Stimulated activated naive CD8-positive, alpha-beta T cell treated with anti-CD3 and anti-CD28 coated beads, Interleukin-15, Interleukin-2, amounts not matched to agents 100 ng/mL and 50 ng/mL, for 24 hours (primary cell): Measurements from ENCODE around the gene NRG2.
A peak's percentile ranks its signal among the peaks of the same experiment; 100 is the strongest.

Experiments
- H3K27ac Mint-ChIP-seq: one replicate; pipeline ENCODE4 v1.8.0; 2021; ENCODE audit warnings: mild to moderate bottlenecking, mixed read lengths
- H3K27me3 Mint-ChIP-seq: one replicate; pipeline ENCODE4 v1.8.0; 2021; ENCODE audit warnings: mixed read lengths
- H3K36me3 Mint-ChIP-seq: one replicate; pipeline ENCODE4 v1.8.0; 2021; ENCODE audit warnings: low read depth, mixed read lengths
- H3K4me1 Mint-ChIP-seq: one replicate; pipeline ENCODE4 v1.8.0; 2021; ENCODE audit warnings: low read depth, mixed read lengths
- H3K4me3 Mint-ChIP-seq: one replicate; pipeline ENCODE4 v1.8.0; 2021; ENCODE audit warnings: mild to moderate bottlenecking, mixed read lengths
- H3K9me3 Mint-ChIP-seq: one replicate; pipeline ENCODE4 v1.8.0; 2021; ENCODE audit warnings: mixed read lengths

Gene NRG2

DNA sequence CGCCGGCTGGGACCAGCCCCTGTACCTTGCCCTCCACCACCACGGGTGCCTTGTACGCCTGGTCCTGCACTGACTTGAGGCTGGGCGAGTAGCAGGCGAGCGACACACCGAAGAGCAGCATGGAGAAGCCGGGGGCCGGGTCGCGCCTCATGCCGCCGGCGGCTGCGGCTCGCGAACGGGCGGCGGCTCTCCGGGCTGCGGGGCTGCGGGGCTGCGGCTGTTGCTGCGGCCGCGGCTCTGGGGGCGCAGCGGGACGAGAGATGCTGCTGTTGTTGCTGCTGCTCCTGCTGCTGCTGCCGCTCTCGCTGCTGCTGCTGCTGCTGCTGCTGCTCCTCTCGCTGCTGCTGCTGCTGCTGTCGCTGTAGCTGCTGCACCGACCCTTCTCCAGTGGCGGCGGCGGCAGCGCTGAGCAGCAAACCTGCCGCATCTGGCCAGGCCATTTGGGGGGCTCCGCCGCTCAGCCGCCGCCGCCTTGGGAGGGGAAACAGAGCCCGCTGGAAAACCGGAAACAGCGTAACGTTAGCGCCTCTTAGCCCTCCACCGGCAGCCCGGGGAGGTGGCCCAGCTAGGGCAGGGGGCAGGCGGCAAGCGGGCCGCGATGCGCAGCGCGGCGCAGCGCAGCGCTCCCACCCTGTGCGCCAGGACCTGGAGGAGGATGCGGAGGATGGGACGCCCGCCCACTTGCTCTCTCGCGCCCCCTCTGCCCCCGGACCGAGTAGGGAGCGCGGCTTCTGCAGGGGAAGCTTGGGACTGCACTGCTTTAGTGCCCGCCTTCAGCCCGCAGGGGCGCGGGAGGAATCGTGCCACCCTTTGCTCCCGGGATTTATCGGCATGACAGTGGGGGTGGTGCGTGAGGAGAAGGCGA lies at the start of gene NRG2:
NRG2 (minus strand) TSS at position 657 of the 865 bp plus-strand sequence.
- peaks cover 24% of the 10 kb centered on the region for H3K4me1 Mint-ChIP-seq
- no peaks in the 10 kb centered on the region for H3K36me3 Mint-ChIP-seq
- H3K4me3 Mint-ChIP-seq, result peak within 1 kb of the TSS; percentile 72
- H3K9me3 Mint-ChIP-seq, result no peaks in the 10 kb centered on the region
- H3K27me3 Mint-ChIP-seq, result peaks cover 69% of the 10 kb centered on the region
- no peak within 1 kb of the TSS for H3K27ac Mint-ChIP-seq

- Mint-ChIP-seq H3K27ac (no peak overlapping the region), H3K4me3 (no peak overlapping the region), H3K9me3 (peaks cover 19% of the 10 kb centered on the region), H3K4me1 (no peaks in the 10 kb centered on the region), H3K27me3 (peaks cover 31% of the 10 kb centered on the region), H3K36me3 (peaks cover 4% of the 10 kb centered on the region)
Measured at GRCh38 chr5:140090251-140090650, 47.2 kb upstream of the NRG2 start.

DNA sequence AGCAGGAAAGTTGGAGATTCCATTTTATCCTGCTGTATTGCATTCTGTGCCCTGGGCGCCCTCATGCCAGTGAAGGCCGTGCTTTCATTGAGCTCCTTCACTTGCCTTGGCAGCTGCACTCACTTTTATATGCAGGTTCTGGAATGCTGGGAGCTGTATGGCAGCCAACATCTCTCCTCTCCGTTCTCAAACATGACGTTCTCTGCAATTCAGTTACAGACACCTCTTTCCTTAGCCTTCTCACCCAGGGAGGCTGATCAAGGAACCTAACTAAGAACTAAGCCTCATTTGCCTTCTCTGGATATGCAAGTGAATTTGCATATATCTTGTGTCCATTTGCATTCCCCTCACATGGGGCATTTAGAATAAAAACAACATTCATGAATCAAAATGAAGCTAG lies 41.4 kb upstream of the NRG2 start:
- H3K4me3 Mint-ChIP-seq, result no peak overlapping the region
- H3K4me1 Mint-ChIP-seq, result no peaks in the 10 kb centered on the region
- peaks cover 5% of the 10 kb centered on the region for H3K9me3 Mint-ChIP-seq
- H3K36me3 Mint-ChIP-seq, result peaks cover 3% of the 10 kb centered on the region
- peaks cover 28% of the 10 kb centered on the region for H3K27me3 Mint-ChIP-seq
- no peak overlapping the region for H3K27ac Mint-ChIP-seq

DNA sequence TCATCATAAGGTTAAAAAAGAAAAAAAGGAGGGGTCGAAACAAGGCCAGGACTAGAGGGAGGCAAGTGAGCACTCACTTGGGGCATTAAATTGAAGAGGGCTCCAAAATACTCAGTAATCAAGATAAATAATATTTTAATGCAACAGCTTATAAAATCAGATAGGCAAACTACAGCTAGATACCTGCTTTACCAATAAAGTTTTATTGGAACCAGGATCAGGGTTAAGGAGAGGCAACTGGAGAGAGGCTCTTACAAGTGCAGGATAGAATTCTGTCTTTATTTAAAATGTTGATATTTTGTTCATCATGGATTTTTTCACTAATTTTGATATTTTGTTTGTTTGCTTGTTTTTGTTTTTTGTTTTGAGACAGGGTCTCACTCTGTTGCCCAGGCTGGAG lies 40.6 kb upstream of the NRG2 start:
- Mint-ChIP-seq H3K27ac (no peak overlapping the region), H3K27me3 (peaks cover 28% of the 10 kb centered on the region)

DNA sequence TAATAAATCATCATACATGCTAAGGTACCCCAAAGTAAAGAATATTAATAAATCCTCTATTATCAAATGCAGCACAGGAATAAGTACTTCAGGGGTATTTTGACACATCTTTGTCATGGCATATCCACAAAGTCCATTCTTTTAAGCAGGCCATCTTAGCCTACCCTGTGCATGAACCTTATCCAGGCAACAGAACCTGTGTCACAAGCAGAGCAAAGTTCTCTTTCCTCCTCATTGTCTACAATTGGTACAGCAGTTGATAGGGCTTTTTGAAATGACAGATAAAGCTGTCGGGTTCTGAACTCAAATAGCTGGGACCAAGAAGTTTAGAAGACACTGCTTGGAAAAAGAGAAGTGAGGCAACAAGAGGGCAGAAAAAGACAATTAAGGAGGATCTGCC lies 40.0 kb upstream of the NRG2 start:
- Mint-ChIP-seq H3K4me1 (no peaks in the 10 kb centered on the region), H3K4me3 (no peak overlapping the region), H3K27me3 (peaks cover 28% of the 10 kb centered on the region), H3K36me3 (no peaks in the 10 kb centered on the region), H3K9me3 (no peaks in the 10 kb centered on the region), H3K27ac (no peak overlapping the region)

More for the DNA sequence above, 40.6 kb upstream of the NRG2 start:
- H3K36me3 Mint-ChIP-seq, result no peaks in the 10 kb centered on the region
- H3K4me1 Mint-ChIP-seq, result no peaks in the 10 kb centered on the region
- no peak overlapping the region for H3K4me3 Mint-ChIP-seq
- H3K9me3 Mint-ChIP-seq, result no peaks in the 10 kb centered on the region

GRCh38 chr5:140076788-140077187 lies 33.7 kb upstream of the NRG2 start:
- H3K27ac Mint-ChIP-seq, result no peak overlapping the region
- H3K9me3 Mint-ChIP-seq, result no peaks in the 10 kb centered on the region
- H3K27me3 Mint-ChIP-seq, result peaks cover 31% of the 10 kb centered on the region
- no peak overlapping the region for H3K4me3 Mint-ChIP-seq
- no peaks in the 10 kb centered on the region for H3K36me3 Mint-ChIP-seq
- H3K4me1 Mint-ChIP-seq, result no peaks in the 10 kb centered on the region

GRCh38 chr5:140076142-140076541 lies 33.0 kb upstream of the NRG2 start:
- Mint-ChIP-seq H3K9me3 (no peaks in the 10 kb centered on the region), H3K27ac (no peak overlapping the region), H3K4me3 (no peak overlapping the region), H3K4me1 (no peaks in the 10 kb centered on the region), H3K27me3 (peaks cover 31% of the 10 kb centered on the region), H3K36me3 (no peaks in the 10 kb centered on the region)

DNA sequence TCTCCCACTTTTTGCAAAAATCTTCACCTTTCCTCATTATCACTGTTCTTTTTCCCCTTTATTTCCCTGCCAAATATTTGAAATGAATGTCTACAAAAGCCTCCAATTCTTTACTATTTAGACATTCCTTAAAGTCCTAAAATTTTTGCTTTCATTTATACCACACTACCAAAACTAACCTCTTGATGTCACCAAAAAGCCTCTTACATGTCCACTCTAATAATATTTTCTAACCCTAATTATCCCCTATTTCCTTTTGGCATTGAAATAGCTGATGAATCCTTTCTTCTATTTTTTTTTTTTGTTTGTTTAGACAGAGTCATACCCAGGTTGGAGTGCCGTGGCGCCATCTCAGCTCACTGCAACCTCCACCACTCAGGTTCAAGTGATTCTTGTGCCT lies 32.3 kb upstream of the NRG2 start:
- H3K27me3 Mint-ChIP-seq, result peaks cover 34% of the 10 kb centered on the region
- H3K27ac Mint-ChIP-seq, result peak overlapping the region; percentile 50
- no peak overlapping the region for H3K4me3 Mint-ChIP-seq
- no peaks in the 10 kb centered on the region for H3K4me1 Mint-ChIP-seq
- H3K36me3 Mint-ChIP-seq, result no peaks in the 10 kb centered on the region
- H3K9me3 Mint-ChIP-seq, result no peaks in the 10 kb centered on the region

- peaks cover 34% of the 10 kb centered on the region for H3K27me3 Mint-ChIP-seq
- H3K4me3 Mint-ChIP-seq, result no peak overlapping the region
- H3K9me3 Mint-ChIP-seq, result no peaks in the 10 kb centered on the region
- no peaks in the 10 kb centered on the region for H3K4me1 Mint-ChIP-seq
- H3K36me3 Mint-ChIP-seq, result no peaks in the 10 kb centered on the region
- no peak overlapping the region for H3K27ac Mint-ChIP-seq
Measured at GRCh38 chr5:140073296-140073695, 30.2 kb upstream of the NRG2 start.

DNA sequence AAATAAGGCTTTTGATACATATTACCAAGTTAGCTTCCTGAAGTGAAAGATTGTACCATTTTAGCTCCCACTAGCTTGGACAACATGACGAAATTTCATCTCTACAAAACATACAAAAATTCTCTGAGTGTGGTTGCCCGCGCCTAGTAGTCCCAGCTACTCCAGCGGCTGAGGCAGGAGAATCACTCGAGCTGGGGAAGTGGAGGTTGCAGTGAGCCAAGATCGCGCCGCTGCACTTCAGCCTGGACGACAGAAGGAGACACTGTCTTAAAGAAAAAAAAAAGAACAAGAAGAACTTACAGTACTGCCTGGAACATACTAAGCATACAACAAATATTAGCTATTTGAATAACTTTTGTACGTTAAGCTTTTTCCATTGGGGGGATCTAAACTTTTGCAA lies 29.7 kb upstream of the NRG2 start:
- H3K9me3 Mint-ChIP-seq, result no peaks in the 10 kb centered on the region
- H3K4me1 Mint-ChIP-seq, result no peaks in the 10 kb centered on the region
- H3K36me3 Mint-ChIP-seq, result no peaks in the 10 kb centered on the region
- H3K4me3 Mint-ChIP-seq, result no peak overlapping the region
- peaks cover 35% of the 10 kb centered on the region for H3K27me3 Mint-ChIP-seq
- H3K27ac Mint-ChIP-seq, result no peak overlapping the region

GRCh38 chr5:140060816-140061215 lies 17.7 kb upstream of the NRG2 start:
- H3K27ac Mint-ChIP-seq, result no peak overlapping the region
- H3K9me3 Mint-ChIP-seq, result no peaks in the 10 kb centered on the region
- no peaks in the 10 kb centered on the region for H3K36me3 Mint-ChIP-seq
- H3K27me3 Mint-ChIP-seq, result peaks cover 25% of the 10 kb centered on the region
- no peaks in the 10 kb centered on the region for H3K4me1 Mint-ChIP-seq
- no peak overlapping the region for H3K4me3 Mint-ChIP-seq

DNA sequence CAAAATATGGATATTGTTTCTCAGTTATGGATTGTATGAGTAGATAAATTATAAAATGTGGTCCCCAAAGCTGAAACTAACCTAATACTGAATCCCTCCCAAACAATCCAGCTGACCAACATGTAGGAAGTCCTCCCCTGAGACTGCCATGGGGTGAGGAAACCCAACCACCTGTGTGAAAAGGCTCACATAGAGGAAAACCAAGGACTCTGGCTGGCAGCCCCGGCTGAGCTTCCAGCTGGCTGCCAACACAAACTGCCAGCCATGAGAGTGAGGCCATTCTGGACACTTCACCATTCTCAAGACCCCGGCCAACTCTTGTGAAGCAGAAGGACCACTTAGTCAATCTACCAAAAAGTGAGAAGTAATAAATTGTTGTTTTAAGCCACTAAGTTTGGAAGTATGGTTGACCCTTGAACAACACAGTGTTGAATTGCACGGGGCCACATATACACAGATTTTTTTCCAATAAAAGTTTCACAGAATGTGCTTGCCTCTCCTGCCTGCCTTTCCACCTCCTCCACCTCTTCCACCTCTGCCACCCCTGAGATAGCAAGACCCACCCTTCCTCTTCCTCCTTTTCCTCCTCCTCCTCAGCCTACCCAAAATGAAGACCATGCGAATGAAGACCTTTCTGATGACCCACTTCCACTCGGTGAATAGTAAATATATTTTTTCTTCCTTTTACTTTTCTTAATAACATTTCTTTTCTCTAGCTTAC lies 15.3 kb upstream of the NRG2 start:
- Mint-ChIP-seq H3K9me3 (no peaks in the 10 kb centered on the region), H3K4me1 (no peaks in the 10 kb centered on the region), H3K4me3 (no peak overlapping the region), H3K36me3 (no peaks in the 10 kb centered on the region), H3K27ac (no peak overlapping the region), H3K27me3 (peaks cover 23% of the 10 kb centered on the region)

DNA sequence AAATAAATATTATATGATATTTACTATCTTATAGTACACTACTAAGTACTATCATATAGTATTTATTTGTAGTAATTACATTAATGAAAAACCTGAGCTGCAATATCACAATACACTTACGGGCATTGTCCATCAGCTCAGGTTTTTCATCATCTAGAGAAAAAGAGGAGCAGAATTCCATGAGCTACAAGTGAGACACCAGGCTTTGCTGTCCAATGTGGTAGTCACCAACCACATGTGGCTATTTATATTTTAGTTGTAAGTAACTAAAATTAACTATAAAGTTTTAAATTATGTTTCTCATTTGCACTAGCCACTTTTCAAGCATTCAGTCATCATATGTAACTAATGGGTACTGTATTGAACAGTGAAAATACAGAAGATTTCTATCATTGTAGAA lies 13.8 kb upstream of the NRG2 start:
- no peak overlapping the region for H3K27ac Mint-ChIP-seq
- H3K9me3 Mint-ChIP-seq, result no peaks in the 10 kb centered on the region
- H3K4me3 Mint-ChIP-seq, result no peak overlapping the region
- H3K27me3 Mint-ChIP-seq, result peaks cover 12% of the 10 kb centered on the region
- no peaks in the 10 kb centered on the region for H3K4me1 Mint-ChIP-seq
- H3K36me3 Mint-ChIP-seq, result no peaks in the 10 kb centered on the region

DNA sequence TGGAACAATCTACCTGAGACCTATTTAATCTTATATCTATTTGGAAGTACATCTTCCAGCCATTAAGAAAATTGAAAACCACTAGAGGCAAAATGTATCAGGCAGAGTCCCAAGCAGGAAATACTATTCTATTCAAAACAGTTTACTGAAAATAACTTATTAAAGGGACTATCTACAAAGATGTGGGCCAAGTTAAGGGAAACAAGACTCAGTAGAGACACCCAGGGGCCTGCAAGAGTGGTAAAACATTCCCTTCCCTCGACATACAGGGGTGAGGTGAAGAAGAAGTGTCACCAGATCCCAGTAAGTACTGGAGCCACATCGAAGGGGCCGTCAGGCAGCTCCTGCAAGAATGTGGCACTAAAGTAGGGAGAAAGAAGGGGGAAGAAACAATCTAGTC lies 12.1 kb upstream of the NRG2 start:
- Mint-ChIP-seq H3K36me3 (no peaks in the 10 kb centered on the region), H3K27me3 (peaks cover 14% of the 10 kb centered on the region), H3K9me3 (no peaks in the 10 kb centered on the region), H3K4me1 (no peaks in the 10 kb centered on the region), H3K4me3 (no peak overlapping the region), H3K27ac (no peak overlapping the region)

DNA sequence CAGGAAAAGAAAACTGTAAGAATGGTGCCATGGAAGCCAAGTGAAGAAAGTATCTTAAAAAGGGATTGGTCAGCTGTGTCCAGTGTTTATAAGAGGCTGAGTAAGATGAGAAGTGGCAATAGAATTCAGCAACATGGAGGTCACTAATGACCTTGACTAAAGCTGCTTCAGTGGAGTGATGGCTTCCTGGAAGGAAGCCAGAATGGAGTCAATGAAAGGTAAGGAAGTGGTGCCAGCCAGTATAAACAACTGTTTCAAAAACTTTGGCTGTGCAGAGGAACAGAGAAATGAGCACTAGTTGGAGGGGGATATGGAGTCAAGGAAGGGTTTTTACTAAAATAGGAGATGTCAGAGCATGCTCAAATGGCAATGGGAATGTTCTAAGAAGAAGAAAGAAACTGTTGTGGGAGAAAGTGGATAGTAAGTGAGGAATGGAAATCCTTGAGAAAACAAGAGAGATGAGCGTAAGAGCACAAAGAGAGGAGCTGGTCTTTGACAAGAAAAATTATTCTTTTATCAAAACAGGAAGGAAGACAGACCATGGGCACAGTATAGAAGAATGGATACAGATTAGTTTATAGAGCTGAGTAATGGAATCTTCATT lies 11.1 kb upstream of the NRG2 start:
- H3K4me1 Mint-ChIP-seq, result no peaks in the 10 kb centered on the region
- H3K36me3 Mint-ChIP-seq, result no peaks in the 10 kb centered on the region
- no peak overlapping the region for H3K27ac Mint-ChIP-seq
- H3K4me3 Mint-ChIP-seq, result no peak overlapping the region
- H3K9me3 Mint-ChIP-seq, result no peaks in the 10 kb centered on the region
- H3K27me3 Mint-ChIP-seq, result peaks cover 14% of the 10 kb centered on the region
